K562 (cell line): Measurements from ENCODE around the gene KLHDC2. TPM values are rescaled to one million over a fixed set of nuclear protein-coding genes. Genes with fewer than 3 reads are reported as not detected.

ENCODE experiments used
- CAMTA2 ChIP-seq: fragments of 250-450 bp; sonication (Bioruptor Pico); conservative IDR thresholded peaks from 2 replicates; pipeline ENCODE4 v1.5.1; 2022
- CEBPZ ChIP-seq: fragments of 150-350 bp; IDR thresholded peaks from 2 replicates; pipeline ENCODE4 v1.6.1; 2014; ENCODE audit warnings: low read depth, mild to moderate bottlenecking, low read length, borderline replicate concordance
- EP400 ChIP-seq: fragments of 450-650 bp; IDR thresholded peaks from 2 replicates; pipeline ENCODE4 v1.6.1; 2017; ENCODE audit warnings: antibody characterized with exemption, mild to moderate bottlenecking, moderate library complexity
- FOXK1 ChIP-seq: sonication (generic); formaldehyde crosslinking; IDR thresholded peaks from 2 replicates; pipeline ENCODE4 v1.8.0; 2022; ENCODE audit warnings: missing genetic modification reagents, mild to moderate bottlenecking, borderline replicate concordance
- FOXM1 ChIP-seq, 2 experiments: fragments of 450-650 bp in 1 of 2; sonication (generic) in 1 of 2; formaldehyde crosslinking in 1 of 2; IDR thresholded peaks; 2 replicates each; pipeline versions ENCODE4 v1.6.1 to v1.9.0; 2017 to 2022; ENCODE audit warnings: low read depth in 2 of 2, mild to moderate bottlenecking in 2 of 2, missing genetic modification reagents in 1 of 2, moderate library complexity in 1 of 2
- GATAD2A ChIP-seq: fragments of 450-650 bp; IDR thresholded peaks from 2 replicates; pipeline ENCODE4 v1.6.1; 2017
- KLF13 ChIP-seq: fragments of 450-650 bp; IDR thresholded peaks from 2 replicates; pipeline ENCODE4 v1.6.1; 2016; ENCODE audit warnings: missing genetic modification characterization, low read depth, mild to moderate bottlenecking, missing compliant biosample characterization, moderate library complexity, borderline replicate concordance
- NCOA1 ChIP-seq: fragments of 450-650 bp; IDR thresholded peaks from 2 replicates; pipeline ENCODE4 v1.6.1; 2016; ENCODE audit warnings: low read depth
- NFRKB ChIP-seq: fragments of 450-650 bp; IDR thresholded peaks from 2 replicates; pipeline ENCODE4 v1.6.1; 2016; ENCODE audit warnings: low read depth
- NKRF ChIP-seq: fragments of 450-650 bp; IDR thresholded peaks from 2 replicates; pipeline ENCODE4 v1.6.1; 2016; ENCODE audit warnings: borderline replicate concordance
- PTRF ChIP-seq: fragments of 450-650 bp; IDR thresholded peaks from 2 replicates; pipeline ENCODE4 v1.6.1; 2016; ENCODE audit warnings: mild to moderate bottlenecking, missing genetic modification characterization, missing compliant biosample characterization
- RREB1 ChIP-seq: fragments of 250-450 bp; sonication (Bioruptor Pico); IDR thresholded peaks from 2 replicates; pipeline ENCODE4 v1.4.0; 2020
- SRF ChIP-seq, 2 experiments: fragments of 250-450, 450-650 bp in 1 of 2; sonication (Bioruptor Pico) in 1 of 2; sonication (generic) in 1 of 2; formaldehyde crosslinking; IDR thresholded peaks; 2 replicates each; pipeline versions ENCODE4 v1.5.0 to v1.5.1; 2020 to 2022; ENCODE audit warnings: mild to moderate bottlenecking in 1 of 2, missing genetic modification reagents in 1 of 2
- U2AF2 ChIP-seq: fragments of 200-400 bp; formaldehyde crosslinking; optimal IDR thresholded peaks from 2 replicates; pipeline ENCODE3; 2017; ENCODE audit warnings: low read depth, mild to moderate bottlenecking, low read length
- ZNF239 ChIP-seq: fragments of 250-450 bp; sonication (Bioruptor Pico); IDR thresholded peaks from 2 replicates; pipeline ENCODE4 v1.4.0; 2020; ENCODE audit warnings: mild to moderate bottlenecking
- ZNF644 ChIP-seq: fragments of 200-800 bp; sonication (Bioruptor generic); IDR thresholded peaks from 2 replicates; pipeline ENCODE4 v1.6.1; 2016; ENCODE audit warnings: low read depth, missing genetic modification characterization, missing compliant biosample characterization
- ZNF764 ChIP-seq: fragments of 250-450 bp; sonication (Bioruptor Pico); IDR thresholded peaks from 2 replicates; pipeline ENCODE4 v1.4.0; 2020; ENCODE audit warnings: low read depth, mild to moderate bottlenecking, moderate library complexity
- polyA plus RNA-seq, 8 experiments: library from polyadenylated mRNA; depleted of rRNA in 4 of 8; stranded (reverse) in 5 of 8; unstranded in 3 of 8; fragments of >200 nt; fragmentation: Nextera tagmentation in 2 of 8; fragmentation: Illumina TruSeq in 1 of 8; extraction: Ambion mirVana in 2 of 8; extraction: Trizol in 1 of 8; gene quantifications; 2 replicates each; pipeline versions ENCODE4 v1.2.1 to v1.2.3, GENCODE V29; 2011 to 2014; ENCODE audit warnings: inconsistent platforms in 1 of 8, missing spikeins in 1 of 8
- total RNA-seq, 7 experiments: library from RNA; depleted of rRNA in 6 of 7; stranded (reverse); fragments of >200 nt in 6 of 7; fragmentation: Illumina TruSeq in 2 of 7; extraction: Trizol in 2 of 7; gene quantifications; 2 replicates each; pipeline versions ENCODE4 v1.2.1 to v1.2.3, GENCODE V29; 2011 to 2021; ENCODE audit warnings: low replicate concordance in 1 of 7

KLHDC2 gene
- total and polyA plus RNA-seq, 9 of the 15 experiments (the other 6 are each of a cell fraction or from before 2014, with no cell fraction given) = 6.3 to 41.7 (median 20.0) TPM

- TF ChIP-seq FOXM1 (IDR thresholded peaks at IDR 0.05; ENCODE audit: low read depth) (no peak), FOXM1 (CRISPR knock-in tag; IDR thresholded peaks at IDR 0.05; ENCODE audit: low read depth) (no peak), NCOA1 (no peak), PTRF (no peak), NFRKB (no peak), EP400 (peak; percentile 34), CAMTA2 (CRISPR knock-in tag) (no peak), RREB1 (CRISPR knock-in tag) (no peak), NKRF (no peak), ZNF764 (CRISPR knock-in tag) (no peak), GATAD2A (no peak), FOXK1 (no peak), U2AF2 (no peak), SRF (CRISPR knock-in tag; IDR thresholded peaks at IDR 0.05) (no peak), ZNF239 (CRISPR knock-in tag) (no peak), ZNF644 (no peak), CEBPZ (no peak), KLF13 (tag) (no peak)
Observed at GRCh38 chr14:49767571-49768300, at the start of gene KLHDC2 (continued).
